Skeletal muscle tissue (tissue), 4 donors: ENCODE data around the gene STMN1. TPM values are rescaled to one million over a fixed set of nuclear protein-coding genes. Genes with fewer than 3 reads are reported as not detected.

Source experiments
- H3K27ac ChIP-seq: one replicate; pipeline ENCODE4 v1.7.0; 2013; ENCODE audit warnings: mild to moderate bottlenecking, low read depth, low read length, inconsistent platforms
- H3K27me3 ChIP-seq, 3 donors: one replicate each; pipeline ENCODE4 v1.7.0; 2013; ENCODE audit warnings: low read length in 3 of 3; ENCODE audit not compliant: control insufficient read depth in 3 of 3, insufficient read depth in 3 of 3
- H3K36me3 ChIP-seq, 3 donors: one replicate each; pipeline ENCODE4 v1.7.0; 2013; ENCODE audit warnings: low read length in 3 of 3; ENCODE audit not compliant: control insufficient read depth in 3 of 3, insufficient read depth in 3 of 3
- H3K4me1 ChIP-seq, 3 donors: one replicate each; pipeline ENCODE4 v1.7.0; 2013; ENCODE audit warnings: low read length in 3 of 3, mild to moderate bottlenecking in 3 of 3; ENCODE audit not compliant: control insufficient read depth in 3 of 3, insufficient read depth in 3 of 3
- H3K4me3 ChIP-seq, 3 donors: one replicate each; pipeline ENCODE4 v1.7.0; 2013; ENCODE audit warnings: low read length in 3 of 3
- H3K9ac ChIP-seq, 3 donors: one replicate each; pipeline ENCODE4 v1.7.0; 2013; ENCODE audit warnings: low read length in 3 of 3, mild to moderate bottlenecking in 3 of 3, moderate library complexity in 2 of 3, low read depth in 1 of 3
- H3K9me3 ChIP-seq, 3 donors: one replicate each; pipeline ENCODE4 v1.7.0; 2013; ENCODE audit warnings: low read length in 3 of 3; ENCODE audit not compliant: control insufficient read depth in 3 of 3
- total RNA-seq: library from RNA; depleted of rRNA; stranded (reverse); fragments of >200 nt; gene quantifications from one replicate; pipeline ENCODE4 v1.2.3, GENCODE V29; 2014
- donor health status: Osteomylitis.

STMN1 gene
- total RNA-seq, 1 donor from 2014 or later = 90.3 TPM

GRCh38 chr1:25897754-25898153 lies 8.5 kb downstream of the STMN1 start:
- H3K27ac ChIP-seq = no peak overlapping the region
- H3K4me1 ChIP-seq = peaks cover 11 to 14% (median 13%) of the 10 kb centered on the region in 3 donors
- no peak overlapping the region for H3K9ac ChIP-seq
- H3K4me3 ChIP-seq = no peak overlapping the region
- H3K9me3 ChIP-seq = no peaks in the 10 kb centered on the region
- H3K27me3 ChIP-seq = no peaks in the 10 kb centered on the region
- peaks cover 0 to 22% (median 4%) of the 10 kb centered on the region in 3 donors for H3K36me3 ChIP-seq

GRCh38 chr1:25896266-25896665 lies 10.0 kb downstream of the STMN1 start:
- Histone ChIP-seq H3K27me3 (no peaks in the 10 kb centered on the region), H3K36me3 (peaks cover 0 to 16% (median 3%) of the 10 kb centered on the region in 3 donors), H3K4me1 (peaks cover 11 to 14% (median 13%) of the 10 kb centered on the region in 3 donors), H3K4me3 (peak overlapping the region in 1 of 3 donors; percentile 70), H3K9ac (peak overlapping the region in 1 of 3 donors; percentile 66), H3K27ac (no peak overlapping the region), H3K9me3 (no peaks in the 10 kb centered on the region)

- H3K4me3 ChIP-seq = peak overlapping the region; percentile 33 to 70 (median 41)
Measured at GRCh38 chr1:25895365-25895990, 10.7 kb downstream of the STMN1 start.

GRCh38 chr1:25893116-25893515 lies 13.1 kb downstream of the STMN1 start:
- no peak overlapping the region for H3K4me3 ChIP-seq
- H3K27me3 ChIP-seq = no peaks in the 10 kb centered on the region
- H3K4me1 ChIP-seq = peaks cover 11 to 14% (median 13%) of the 10 kb centered on the region in 3 donors
- H3K36me3 ChIP-seq = no peaks in the 10 kb centered on the region
- H3K9me3 ChIP-seq = no peaks in the 10 kb centered on the region
- H3K9ac ChIP-seq = peak overlapping the region in 1 of 3 donors; percentile 16
- no peak overlapping the region for H3K27ac ChIP-seq

More at GRCh38 chr1:25895365-25895990, 10.7 kb downstream of the STMN1 start:
- Histone ChIP-seq H3K27ac (no peak overlapping the region), H3K9ac (peak overlapping the region; percentile 8 to 68 (median 21)), H3K9me3 (no peaks in the 10 kb centered on the region), H3K36me3 (peaks cover 0 to 8% (median 2%) of the 10 kb centered on the region in 3 donors), H3K27me3 (no peaks in the 10 kb centered on the region), H3K4me1 (peaks cover 11 to 14% (median 13%) of the 10 kb centered on the region in 3 donors)

- Histone ChIP-seq H3K9me3 (no peaks in the 10 kb centered on the region), H3K9ac (no peak overlapping the region), H3K36me3 (no peaks in the 10 kb centered on the region), H3K4me3 (no peak overlapping the region), H3K27ac (no peak overlapping the region), H3K4me1 (peaks cover 11 to 13% (median 12%) of the 10 kb centered on the region in 3 donors), H3K27me3 (no peaks in the 10 kb centered on the region)
Measured at GRCh38 chr1:25891606-25892005, 14.6 kb downstream of the STMN1 start.

- no peak overlapping the region for H3K4me3 ChIP-seq
- H3K9me3 ChIP-seq = no peaks in the 10 kb centered on the region
- peaks cover under 1 to 1% (median under 1%) of the 10 kb centered on the region in 3 donors for H3K4me1 ChIP-seq
- no peaks in the 10 kb centered on the region for H3K36me3 ChIP-seq
- H3K9ac ChIP-seq = no peak overlapping the region
- H3K27ac ChIP-seq = no peak overlapping the region
- no peaks in the 10 kb centered on the region for H3K27me3 ChIP-seq
Measured at GRCh38 chr1:25890239-25891034, 15.8 kb downstream of the STMN1 start.

- H3K4me3 ChIP-seq = no peak overlapping the region
- H3K9ac ChIP-seq = no peak overlapping the region
- no peaks in the 10 kb centered on the region for H3K36me3 ChIP-seq
- no peaks in the 10 kb centered on the region for H3K9me3 ChIP-seq
- H3K27ac ChIP-seq = no peak overlapping the region
- H3K27me3 ChIP-seq = no peaks in the 10 kb centered on the region
- no peaks in the 10 kb centered on the region for H3K4me1 ChIP-seq
Measured at GRCh38 chr1:25889470-25889869, 16.7 kb downstream of the STMN1 start.

GRCh38 chr1:25888426-25888987 lies 17.7 kb downstream of the STMN1 start:
- Histone ChIP-seq H3K9ac (no peak overlapping the region), H3K27ac (no peak overlapping the region), H3K36me3 (no peaks in the 10 kb centered on the region), H3K4me3 (no peak overlapping the region), H3K27me3 (no peaks in the 10 kb centered on the region), H3K4me1 (no peaks in the 10 kb centered on the region), H3K9me3 (no peaks in the 10 kb centered on the region)

GRCh38 chr1:25885602-25886001 lies 20.6 kb downstream of the STMN1 start:
- Histone ChIP-seq H3K27me3 (no peaks in the 10 kb centered on the region), H3K27ac (no peak overlapping the region), H3K9me3 (no peaks in the 10 kb centered on the region)

GRCh38 chr1:25881266-25881665 lies 25.0 kb downstream of the STMN1 start:
- Histone ChIP-seq H3K36me3 (no peaks in the 10 kb centered on the region), H3K9me3 (no peaks in the 10 kb centered on the region), H3K4me1 (peaks cover under 1% of the 10 kb centered on the region in 3 donors), H3K27me3 (no peaks in the 10 kb centered on the region), H3K4me3 (no peak overlapping the region), H3K27ac (no peak overlapping the region), H3K9ac (no peak overlapping the region)

More at GRCh38 chr1:25885602-25886001, 20.6 kb downstream of the STMN1 start:
- no peak overlapping the region for H3K4me3 ChIP-seq
- no peak overlapping the region for H3K9ac ChIP-seq
- H3K4me1 ChIP-seq = no peaks in the 10 kb centered on the region
- H3K36me3 ChIP-seq = no peaks in the 10 kb centered on the region
